HepG2 (cell line): ENCODE measurements around the gene YPEL3. TPM values are rescaled to one million over a fixed set of nuclear protein-coding genes. Genes with fewer than 3 reads are reported as not detected.

ENCODE experiments used
- ATAC-seq: fragments of 200-7000 bp; cut with Tn5 transposase; 3 replicates; pipeline ENCODE4 v1.9.1; 2020; ENCODE audit warnings: mild to moderate bottlenecking, moderate library complexity
- BruUV-seq: library from RNA; stranded (reverse); fragments of 400-500 nt; replicated peaks from 2 replicates; lab custom pipeline; 2021; lab: Mats Ljungman, UMichigan
- CTCF ChIA-PET: fragments of 300-600 bp; formaldehyde crosslinking; extraction: SDS; loops from one replicate; lab custom pipeline; 2021; ENCODE audit warnings: low total read pairs, inconsistent platforms, low intra/inter-chr PET ratio; lab: Yijun Ruan, JAX
- POLR2A ChIA-PET: fragments of 350-600 bp; sonication (Branson Sonifier 250); formaldehyde crosslinking; loops from one replicate; lab custom pipeline; 2020; ENCODE audit warnings: antibody characterized with exemption, inconsistent platforms; lab: Yijun Ruan, JAX
- DNase-seq: peaks from one replicate; pipeline ENCODE4 v3.0.0-alpha.2; 2015; ENCODE audit warnings: low spot score
- FAIRE-seq: peaks from 3 replicates; lab custom pipeline; 2011; peaks lifted over from hg19 to GRCh38; lab: Jason Lieb, UNC
- H2AFZ ChIP-seq: one replicate; pipeline ENCODE4 v1.6.1; 2011; ENCODE audit warnings: low read length, inconsistent platforms
- H3K27ac ChIP-seq: fragments of 300-600 bp; 3 replicates; pipeline ENCODE4 v1.8.0; 2011; ENCODE audit warnings: mixed run types, mild to moderate bottlenecking, mixed read lengths, low read length, inconsistent platforms; ENCODE audit not compliant: insufficient read depth; ENCODE audit errors: extremely low read length
- H3K27me3 ChIP-seq, 2 experiments: fragments of 200-600 bp in 1 of 2; 2 replicates in 1 of 2; 3 replicates in 1 of 2; pipeline versions ENCODE4 v1.6.0 to v1.8.0; 2011; ENCODE audit warnings: low read length in 2 of 2, mild to moderate bottlenecking in 2 of 2, moderate library complexity in 2 of 2, inconsistent platforms in 1 of 2; ENCODE audit not compliant: insufficient read depth in 2 of 2, control insufficient read depth in 1 of 2
- H3K36me3 ChIP-seq, 2 experiments: fragments of 200-600 bp in 1 of 2; replicated peaks in 1 of 2; 2 replicates in 1 of 2; 3 replicates in 1 of 2; pipeline versions ENCODE4 v1.5.1 to v1.8.0; 2011; ENCODE audit warnings: low read length in 2 of 2, inconsistent platforms in 1 of 2; ENCODE audit not compliant: insufficient read depth in 2 of 2, control insufficient read depth in 1 of 2
- H3K4me1 ChIP-seq: 2 replicates; pipeline ENCODE4 v1.5.1; 2012; ENCODE audit warnings: low read length, inconsistent platforms; ENCODE audit not compliant: insufficient read depth
- H3K4me2 ChIP-seq: 2 replicates; pipeline ENCODE4 v1.6.0; 2011; ENCODE audit warnings: low read depth, low read length, inconsistent platforms
- H3K4me3 ChIP-seq, 3 experiments: fragments of 200-600 bp in 1 of 3; sonication (generic), shearing (Covaris generic) in 1 of 3; replicated peaks in 1 of 3; 2 replicates each; pipeline ENCODE4 v1.5.1; 2011 to 2016; ENCODE audit warnings: low read length in 3 of 3, inconsistent platforms in 2 of 3, low read depth in 2 of 3, mild to moderate bottlenecking in 2 of 3, control low read depth in 1 of 3, mixed read lengths in 1 of 3; ENCODE audit not compliant: insufficient read depth in 1 of 3
- H3K79me2 ChIP-seq: one replicate; pipeline ENCODE4 v1.6.1; 2011; ENCODE audit warnings: low read length, inconsistent platforms; ENCODE audit not compliant: insufficient read depth
- H3K9ac ChIP-seq: 2 replicates; pipeline ENCODE4 v1.6.0; 2011; ENCODE audit warnings: mild to moderate bottlenecking, low read depth, low read length, inconsistent platforms; ENCODE audit not compliant: insufficient read depth
- H3K9me3 ChIP-seq: 2 replicates; pipeline ENCODE4 v1.5.1; 2012; ENCODE audit warnings: mild to moderate bottlenecking, low read length
- H4K20me1 ChIP-seq: 2 replicates; pipeline ENCODE4 v1.6.0; 2011; ENCODE audit warnings: inconsistent platforms, mild to moderate bottlenecking, low read length, moderate library complexity; ENCODE audit not compliant: insufficient read depth
- ATF7 ChIP-seq, 2 experiments: fragments of 450-650 bp in 1 of 2; sonication (generic) in 1 of 2; formaldehyde crosslinking in 1 of 2; IDR thresholded peaks; 2 replicates each; pipeline versions ENCODE4 v1.4.0 to v1.6.1; 2016 to 2020; ENCODE audit warnings: antibody characterized with exemption in 1 of 2, mild to moderate bottlenecking in 1 of 2, missing genetic modification reagents in 1 of 2
- ATRX ChIP-seq: sonication (generic); formaldehyde crosslinking; IDR thresholded peaks from 2 replicates; pipeline ENCODE4 v1.4.0; 2020; ENCODE audit warnings: missing genetic modification reagents, borderline replicate concordance
- DPF2 ChIP-seq: sonication (generic); formaldehyde crosslinking; IDR thresholded peaks from 2 replicates; pipeline ENCODE4 v1.4.0; 2020; ENCODE audit warnings: mild to moderate bottlenecking, low read depth, missing genetic modification reagents, borderline replicate concordance
- EED ChIP-seq: sonication (generic); formaldehyde crosslinking; IDR thresholded peaks from 2 replicates; pipeline ENCODE4 v1.5.0; 2020; ENCODE audit warnings: mild to moderate bottlenecking, missing genetic modification reagents
- ELF4 ChIP-seq: sonication (generic); formaldehyde crosslinking; IDR thresholded peaks from 2 replicates; pipeline ENCODE4 v1.5.0; 2020; ENCODE audit warnings: missing genetic modification reagents, mild to moderate bottlenecking, moderate library complexity, borderline replicate concordance
- FOXA1 ChIP-seq, 2 experiments: fragments of 450-650 bp in 1 of 2; sonication (generic) in 1 of 2; formaldehyde crosslinking in 1 of 2; IDR thresholded peaks; 2 replicates each; pipeline versions ENCODE4 v1.4.0 to v1.6.1; 2016 to 2020; ENCODE audit warnings: missing genetic modification reagents in 1 of 2
- HIVEP1 ChIP-seq: sonication (generic); formaldehyde crosslinking; IDR thresholded peaks from 2 replicates; pipeline ENCODE4 v1.4.0; 2020; ENCODE audit warnings: mild to moderate bottlenecking, missing genetic modification reagents
- MXI1 ChIP-seq: IDR thresholded peaks from 3 replicates; pipeline ENCODE4 v1.6.1; 2012; ENCODE audit warnings: low read depth, low read length, inconsistent platforms, borderline replicate concordance
- PCBP1 ChIP-seq: fragments of 200-400 bp; formaldehyde crosslinking; IDR thresholded peaks from 2 replicates; pipeline ENCODE4 v1.6.1; 2017; ENCODE audit warnings: mild to moderate bottlenecking, low read depth, low read length, borderline replicate concordance
- RARG ChIP-seq: sonication (generic); formaldehyde crosslinking; IDR thresholded peaks from 2 replicates; pipeline ENCODE4 v1.4.0; 2020; ENCODE audit warnings: low read depth, mild to moderate bottlenecking, missing genetic modification reagents
- SP4 ChIP-seq: sonication (generic); formaldehyde crosslinking; IDR thresholded peaks from 2 replicates; pipeline ENCODE4 v1.8.1; 2023; ENCODE audit warnings: mild to moderate bottlenecking, missing genetic modification reagents
- ZNF224 ChIP-seq: sonication (generic); formaldehyde crosslinking; IDR thresholded peaks from 2 replicates; pipeline ENCODE4 v1.5.0; 2020; ENCODE audit warnings: mild to moderate bottlenecking, missing genetic modification reagents
- WGBS: methylation state at CpG from one replicate; pipeline ENCODE4 v1.1.6; 2017; ENCODE audit warnings: low lambda C conversion rate; 5-methylcytosine and 5-hydroxymethylcytosine counted together
- in situ Hi-C: cut with HindIII; loops from 2 replicates; pipeline ENCODE4 v1.10.0; 2017; ENCODE audit warnings: low pct_unique_long_range_greater_than_20kb; ENCODE audit not compliant: extremely low pct_ligation_motif_present
- intact Hi-C: fragments of 100-400 bp; cut with micrococcal nuclease; formaldehyde crosslinking; loops from one replicate; pipeline ENCODE4 v1.10.0; 2022; ENCODE audit not compliant: unreplicated experiment
- polyA plus RNA-seq, 8 experiments: library from polyadenylated mRNA; depleted of rRNA in 3 of 8; stranded (reverse) in 7 of 8; unstranded in 1 of 8; fragments of >200 nt; fragmentation: Illumina TruSeq in 4 of 8; extraction: Trizol in 4 of 8; gene quantifications; 2 replicates each; pipeline versions ENCODE4 v1.2.1 to v1.2.3, GENCODE V29; 2011 to 2016; ENCODE audit warnings: low read depth in 4 of 8, missing spikeins in 1 of 8, mixed read lengths in 1 of 8; ENCODE audit not compliant: insufficient read depth in 1 of 8
- total RNA-seq, 5 experiments: library from RNA; depleted of rRNA; stranded (reverse); fragments of >200 nt; fragmentation: Illumina TruSeq; extraction: Trizol; gene quantifications; 2 replicates each; pipeline ENCODE4 v1.2.3, GENCODE V29; 2016; ENCODE audit warnings: low read depth in 1 of 5
- TF ChIP-seq, protein P1 (sequence below): sonication (generic); formaldehyde crosslinking; IDR thresholded peaks from 2 replicates; pipeline ENCODE4 v1.4.0; 2020; ENCODE audit warnings: mild to moderate bottlenecking, missing genetic modification reagents
- TF ChIP-seq, protein P2 (sequence below): sonication (generic); formaldehyde crosslinking; IDR thresholded peaks from 2 replicates; pipeline ENCODE4 v1.8.1; 2023; ENCODE audit warnings: mild to moderate bottlenecking, missing genetic modification reagents, borderline replicate concordance
- TF ChIP-seq, protein P3 (sequence below): sonication (generic); formaldehyde crosslinking; IDR thresholded peaks from 2 replicates; pipeline ENCODE4 v1.5.1; 2020; ENCODE audit warnings: mild to moderate bottlenecking, missing genetic modification reagents, moderate library complexity

Gene YPEL3
- total and polyA plus RNA-seq, 2 of the 13 experiments (the other 11 are each of a cell fraction or from before 2014, with no cell fraction given) = 5.4 to 47.0 TPM

DNA sequence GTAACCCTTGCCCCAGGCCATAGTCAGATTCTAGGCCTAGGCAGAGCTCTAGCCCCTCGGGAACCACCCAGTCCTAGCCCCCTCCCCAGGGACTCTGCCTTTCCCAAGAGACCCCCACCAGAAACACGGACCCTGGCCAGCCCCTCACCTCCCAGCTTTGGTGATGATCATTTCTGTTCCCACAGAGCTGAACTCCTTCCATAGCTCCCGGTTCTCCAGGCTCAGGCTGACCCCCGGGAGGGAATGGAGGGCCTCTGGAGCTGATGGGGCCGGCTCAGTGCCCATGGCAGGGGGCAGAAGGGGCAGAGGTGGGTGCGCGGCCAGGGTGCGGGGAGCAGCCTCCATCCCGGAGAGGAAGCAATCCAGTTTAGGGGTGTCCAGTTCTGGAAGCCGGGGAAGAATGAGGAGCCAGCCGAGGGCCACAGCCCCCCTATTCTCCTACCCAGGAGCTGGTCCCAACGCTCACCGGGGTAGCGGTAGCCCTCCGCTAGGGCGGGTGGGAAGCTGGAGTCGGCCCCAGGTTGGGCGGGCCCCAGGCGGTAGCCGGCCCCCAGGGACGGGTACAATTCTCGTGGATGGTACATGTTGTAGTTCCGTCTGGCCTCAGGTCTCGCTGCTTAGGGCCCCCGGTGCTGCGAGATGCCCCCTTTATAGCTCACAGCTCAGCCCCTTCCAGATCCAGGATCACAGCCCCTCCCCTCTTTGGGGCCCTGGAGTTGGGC lies 5.2 kb downstream of the YPEL3 start:
- FAIRE-seq = no peak
- intact Hi-C loops = no loop called here
- in situ Hi-C loops = loop anchor here (25.0 kb wide), 1 partner anchor 547 kb away; no protein-coding TSS in a partner anchor
- no peak for TF ChIP-seq ZNF224 (CRISPR knock-in tag)
- TF ChIP-seq, protein P1, sequence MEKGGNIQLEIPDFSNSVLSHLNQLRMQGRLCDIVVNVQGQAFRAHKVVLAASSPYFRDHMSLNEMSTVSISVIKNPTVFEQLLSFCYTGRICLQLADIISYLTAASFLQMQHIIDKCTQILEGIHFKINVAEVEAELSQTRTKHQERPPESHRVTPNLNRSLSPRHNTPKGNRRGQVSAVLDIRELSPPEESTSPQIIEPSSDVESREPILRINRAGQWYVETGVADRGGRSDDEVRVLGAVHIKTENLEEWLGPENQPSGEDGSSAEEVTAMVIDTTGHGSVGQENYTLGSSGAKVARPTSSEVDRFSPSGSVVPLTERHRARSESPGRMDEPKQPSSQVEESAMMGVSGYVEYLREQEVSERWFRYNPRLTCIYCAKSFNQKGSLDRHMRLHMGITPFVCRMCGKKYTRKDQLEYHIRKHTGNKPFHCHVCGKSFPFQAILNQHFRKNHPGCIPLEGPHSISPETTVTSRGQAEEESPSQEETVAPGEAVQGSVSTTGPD = peak; percentile 45; the same call in 1 of the 2 replicates
- no peak for TF ChIP-seq ATF7 (IDR thresholded peaks at IDR 0.05)
- 0 out of 2 replicates have a peak, but pooled peaks have one; percentile 42 for TF ChIP-seq ATF7 (CRISPR knock-in tag; IDR thresholded peaks at IDR 0.05)
- TF ChIP-seq, protein P2, sequence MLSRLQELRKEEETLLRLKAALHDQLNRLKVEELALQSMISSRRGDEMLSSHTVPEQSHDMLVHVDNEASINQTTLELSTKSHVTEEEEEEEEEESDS (CRISPR knock-in tag) = no peak
- TF ChIP-seq, protein P3, sequence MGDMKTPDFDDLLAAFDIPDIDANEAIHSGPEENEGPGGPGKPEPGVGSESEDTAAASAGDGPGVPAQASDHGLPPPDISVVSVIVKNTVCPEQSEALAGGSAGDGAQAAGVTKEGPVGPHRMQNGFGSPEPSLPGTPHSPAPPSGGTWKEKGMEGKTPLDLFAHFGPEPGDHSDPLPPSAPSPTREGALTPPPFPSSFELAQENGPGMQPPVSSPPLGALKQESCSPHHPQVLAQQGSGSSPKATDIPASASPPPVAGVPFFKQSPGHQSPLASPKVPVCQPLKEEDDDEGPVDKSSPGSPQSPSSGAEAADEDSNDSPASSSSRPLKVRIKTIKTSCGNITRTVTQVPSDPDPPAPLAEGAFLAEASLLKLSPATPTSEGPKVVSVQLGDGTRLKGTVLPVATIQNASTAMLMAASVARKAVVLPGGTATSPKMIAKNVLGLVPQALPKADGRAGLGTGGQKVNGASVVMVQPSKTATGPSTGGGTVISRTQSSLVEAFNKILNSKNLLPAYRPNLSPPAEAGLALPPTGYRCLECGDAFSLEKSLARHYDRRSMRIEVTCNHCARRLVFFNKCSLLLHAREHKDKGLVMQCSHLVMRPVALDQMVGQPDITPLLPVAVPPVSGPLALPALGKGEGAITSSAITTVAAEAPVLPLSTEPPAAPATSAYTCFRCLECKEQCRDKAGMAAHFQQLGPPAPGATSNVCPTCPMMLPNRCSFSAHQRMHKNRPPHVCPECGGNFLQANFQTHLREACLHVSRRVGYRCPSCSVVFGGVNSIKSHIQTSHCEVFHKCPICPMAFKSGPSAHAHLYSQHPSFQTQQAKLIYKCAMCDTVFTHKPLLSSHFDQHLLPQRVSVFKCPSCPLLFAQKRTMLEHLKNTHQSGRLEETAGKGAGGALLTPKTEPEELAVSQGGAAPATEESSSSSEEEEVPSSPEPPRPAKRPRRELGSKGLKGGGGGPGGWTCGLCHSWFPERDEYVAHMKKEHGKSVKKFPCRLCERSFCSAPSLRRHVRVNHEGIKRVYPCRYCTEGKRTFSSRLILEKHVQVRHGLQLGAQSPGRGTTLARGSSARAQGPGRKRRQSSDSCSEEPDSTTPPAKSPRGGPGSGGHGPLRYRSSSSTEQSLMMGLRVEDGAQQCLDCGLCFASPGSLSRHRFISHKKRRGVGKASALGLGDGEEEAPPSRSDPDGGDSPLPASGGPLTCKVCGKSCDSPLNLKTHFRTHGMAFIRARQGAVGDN = 0 out of 2 replicates have a peak, but pooled peaks have one; percentile 34
- TF ChIP-seq SP4 (CRISPR knock-in tag) = 0 out of 2 replicates have a peak, but pooled peaks have one; percentile 41
- 0 out of 2 replicates have a peak, but pooled peaks have one; percentile 55 for TF ChIP-seq PCBP1
- 0 out of 2 replicates have a peak, but pooled peaks have one; percentile 38 for TF ChIP-seq ELF4
- no peak for TF ChIP-seq ATRX (CRISPR knock-in tag)
- TF ChIP-seq MXI1 = no peak
- TF ChIP-seq FOXA1 (IDR thresholded peaks at IDR 0.05) = no peak
- TF ChIP-seq FOXA1 (CRISPR knock-in tag; IDR thresholded peaks at IDR 0.05) = no peak
- TF ChIP-seq EED = 0 out of 2 replicates have a peak, but pooled peaks have one; percentile 16
- TF ChIP-seq DPF2 (CRISPR knock-in tag) = 0 out of 2 replicates have a peak, but pooled peaks have one; percentile 8
- 0 out of 2 replicates have a peak, but pooled peaks have one; percentile 6 for TF ChIP-seq RARG
- TF ChIP-seq HIVEP1 (CRISPR knock-in tag) = peak; percentile 65; the same call in 1 of the 2 replicates

More for the DNA sequence above, 5.2 kb downstream of the YPEL3 start:
- BruUV-seq = no TSS peak
- CTCF ChIA-PET = no interaction called here
- Histone ChIP-seq H3K4me2 (peak overlapping the region; percentile 95), H3K36me3 (peaks cover 0 to under 1% of the 10 kb centered on the region in 2 experiments; a peak in 1 of 5 replicates), H3K9ac (no peak overlapping the region; the same call in 1 of the 2 replicates), H3K79me2 (no peaks in the 10 kb centered on the region), H3K4me1 (peaks cover 69% of the 10 kb centered on the region), H2AFZ (no peak overlapping the region), H3K4me3 (peak overlapping the region; percentile 38 to 78 (median 59); a peak in 4 of 6 replicates), H3K27me3 (no peaks in the 10 kb centered on the region; a peak in 1 of 5 replicates), H3K27ac (no peak overlapping the region), H4K20me1 (no peaks in the 10 kb centered on the region), H3K9me3 (no peaks in the 10 kb centered on the region)
- no peak for DNase-seq
- WGBS = 69% methylated on average over 22 of the region's 26 CpGs
- ATAC-seq = no peak
- POLR2A ChIA-PET = interaction anchor here (0.7 to 6.0 kb wide), 11 partner anchors 9 to 93 kb away, joined by 3 to 120 read pairs (median 14); partner anchors contain the start of genes ALDOA, CORO1A, GDPD3 and MAPK3
